Pancreas (tissue), 10 donors: ENCODE measurements around the gene FBN2. TPM values are rescaled to one million over a fixed set of nuclear protein-coding genes. Genes with fewer than 3 reads are reported as not detected.

Source experiments
- ATAC-seq, 4 donors: fragments of 200-7000 bp; cut with Tn5 transposase; one replicate each; pipeline versions ENCODE4 v1.8.0 to v1.9.1; 2020; ENCODE audit warnings: mild to moderate bottlenecking in 4 of 4, moderate library complexity in 4 of 4
- DNase-seq, 6 donors: peaks; one replicate each; pipeline ENCODE4 v3.0.0-alpha.2; 2020
- FAIRE-seq: peaks from 2 replicates; lab custom pipeline; 2012; peaks lifted over from hg19 to GRCh38; lab: Jason Lieb, UNC
- H3K27ac ChIP-seq, 4 donors: fragments of 200-600 bp; sonication (generic); 1 replicate in 3 of 4; 2 replicates in 1 of 4; pipeline versions ENCODE4 v1.5.0 to v1.8.0; 2020
- H3K27me3 ChIP-seq, 4 donors: fragments of 200-600 bp; one replicate each; pipeline ENCODE4 v1.8.0; 2021
- H3K36me3 ChIP-seq, 3 donors: fragments of 200-600 bp; sonication (generic) in 1 of 3; one replicate each; pipeline versions ENCODE4 v1.5.0 to v1.8.0; 2020 to 2021
- H3K4me1 ChIP-seq, 3 donors: fragments of 200-600 bp; one replicate each; pipeline ENCODE4 v1.8.0; 2021
- H3K4me3 ChIP-seq, 4 donors: fragments of 200-600 bp; sonication (generic) in 2 of 4; one replicate each; pipeline versions ENCODE4 v1.5.0 to v1.8.0; 2020 to 2021
- H3K9me3 ChIP-seq, 4 donors: fragments of 200-600 bp; one replicate each; pipeline ENCODE4 v1.8.0; 2021
- WGBS, 2 donors: extraction: QIAGEN DNeasy Blood & Tissue Kit; methylation state at CpG; one replicate each; pipeline ENCODE4 v1.1.7; 2013; 5-methylcytosine and 5-hydroxymethylcytosine counted together
- intact Hi-C, 3 donors: fragments of 100-400 bp; cut with DNase I; formaldehyde crosslinking; loops; one replicate each; pipeline versions ENCODE4 v1.11.1 to v1.14.2; 2022
- polyA plus RNA-seq, 2 donors: library from polyadenylated mRNA; stranded (reverse); fragments of 200-250 nt; gene quantifications; one replicate each; pipeline ENCODE4 v1.2.3, GENCODE V29; 2013
- total RNA-seq, 6 donors: library from RNA; stranded (reverse); fragmentation: NEBNext Ultra II Directional in 4 of 6; extraction: Animal tissue kit (Norgen Biotek cat#: 25700) in 4 of 6; gene quantifications; one replicate each; pipeline versions ENCODE4 v1.2.1 to v1.2.4, GENCODE V29; 2021 to 2023
- TF ChIP-seq, protein P1 (sequence below), 4 donors: fragments of 200-600 bp; sonication (generic) in 3 of 4; IDR thresholded peaks; one replicate each; pipeline versions ENCODE4 v1.5.0 to v1.8.0; 2021; ENCODE audit warnings: antibody characterized with exemption in 4 of 4
- donor health status: healthy with polysubstance abuse.
- donor health status: DM: no; HTN: no; CAD: no; lungs with moderate emphysema.
- donor health status: DM: no; HTN: no; CAD: no.
- donor health status: control.
- donor health status: control.
- donor health status: Bipolar disorder and iron deficiency.
- donor health status: DM: yes; HTN: yes; CAD: no.
- donor health status: DM: no; HTN: no; CAD: no.
- donor health status: DM: no; HTN: no; CAD: no.
- donor health status: DM: yes; HTN: yes; CAD: no.

FBN2 gene
- total and polyA plus RNA-seq, 8 donors: 0.04 to 0.78 (median 0.18) TPM; not detected in 3

DNA sequence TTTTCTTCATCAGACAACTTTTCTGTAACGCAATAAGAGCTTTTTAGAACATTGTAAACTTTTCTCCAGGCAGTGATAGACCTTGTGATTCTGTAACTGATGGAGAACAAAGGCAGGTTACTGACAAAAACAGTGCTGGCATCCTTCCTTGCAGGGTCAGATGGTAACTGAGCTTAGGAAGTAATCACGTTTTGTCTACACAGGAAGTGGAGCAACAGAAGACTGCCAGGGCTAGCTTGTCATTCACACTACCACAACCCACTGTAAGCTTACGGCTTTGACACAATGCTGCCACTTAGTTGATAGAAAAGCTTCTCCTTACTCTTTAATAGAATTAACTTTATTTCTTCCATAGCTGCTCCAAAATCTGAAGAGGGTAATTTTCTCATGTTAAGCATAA, 46.8 kb downstream of the FBN2 start:
- DNase-seq: no peak
- H3K27me3 ChIP-seq: no peaks in the 10 kb centered on the region
- no peak for FAIRE-seq
- 33 to 44% methylated on average over 3 of the region's 3 CpGs for WGBS, 2 donors
- H3K27ac ChIP-seq: no peak overlapping the region
- intact Hi-C loops: loop anchor here in 1 of 3 donors (10.0 kb wide), 1 partner anchor 276 kb away; no protein-coding TSS in a partner anchor
- peaks cover 0 to 4% (median 0%) of the 10 kb centered on the region in 4 donors for H3K9me3 ChIP-seq
- no peaks in the 10 kb centered on the region for H3K4me1 ChIP-seq
- no peak overlapping the region for H3K4me3 ChIP-seq
- no peak for ATAC-seq
- no peaks in the 10 kb centered on the region for H3K36me3 ChIP-seq
- TF ChIP-seq, protein P1, sequence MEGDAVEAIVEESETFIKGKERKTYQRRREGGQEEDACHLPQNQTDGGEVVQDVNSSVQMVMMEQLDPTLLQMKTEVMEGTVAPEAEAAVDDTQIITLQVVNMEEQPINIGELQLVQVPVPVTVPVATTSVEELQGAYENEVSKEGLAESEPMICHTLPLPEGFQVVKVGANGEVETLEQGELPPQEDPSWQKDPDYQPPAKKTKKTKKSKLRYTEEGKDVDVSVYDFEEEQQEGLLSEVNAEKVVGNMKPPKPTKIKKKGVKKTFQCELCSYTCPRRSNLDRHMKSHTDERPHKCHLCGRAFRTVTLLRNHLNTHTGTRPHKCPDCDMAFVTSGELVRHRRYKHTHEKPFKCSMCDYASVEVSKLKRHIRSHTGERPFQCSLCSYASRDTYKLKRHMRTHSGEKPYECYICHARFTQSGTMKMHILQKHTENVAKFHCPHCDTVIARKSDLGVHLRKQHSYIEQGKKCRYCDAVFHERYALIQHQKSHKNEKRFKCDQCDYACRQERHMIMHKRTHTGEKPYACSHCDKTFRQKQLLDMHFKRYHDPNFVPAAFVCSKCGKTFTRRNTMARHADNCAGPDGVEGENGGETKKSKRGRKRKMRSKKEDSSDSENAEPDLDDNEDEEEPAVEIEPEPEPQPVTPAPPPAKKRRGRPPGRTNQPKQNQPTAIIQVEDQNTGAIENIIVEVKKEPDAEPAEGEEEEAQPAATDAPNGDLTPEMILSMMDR (IDR thresholded peaks at IDR 0.05): no peak

DNA sequence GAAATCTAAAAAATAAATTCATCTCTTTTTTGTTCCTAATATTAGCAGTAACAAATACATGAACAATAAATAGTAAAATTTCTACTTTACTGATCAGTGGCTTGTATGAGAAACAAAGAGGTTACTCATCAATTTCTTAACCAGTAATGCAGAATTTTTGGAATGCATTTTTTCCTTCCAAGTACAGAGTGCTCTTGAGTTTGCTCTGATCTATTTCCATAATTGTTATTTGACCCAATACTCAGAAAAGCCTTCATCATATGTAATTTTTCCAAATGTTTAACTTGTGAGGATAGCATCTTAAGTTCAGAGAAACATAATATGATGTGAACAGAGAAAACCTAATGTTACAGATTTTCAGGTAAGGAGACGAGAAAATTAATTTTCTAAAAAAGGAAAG, 47.3 kb downstream of the FBN2 start:
- 41 to 53% methylated on average over 1 of the region's 1 CpG for WGBS, 2 donors
- FAIRE-seq (no peak), DNase-seq (no peak), ATAC-seq (no peak)
- no peaks in the 10 kb centered on the region for H3K27me3 ChIP-seq
- H3K27ac ChIP-seq: no peak overlapping the region
- H3K36me3 ChIP-seq: no peaks in the 10 kb centered on the region
- intact Hi-C loops: loop anchor here in 1 of 3 donors (10.0 kb wide), 1 partner anchor 276 kb away; no protein-coding TSS in a partner anchor
- TF ChIP-seq, protein P1 (IDR thresholded peaks at IDR 0.05): no peak
- peaks cover 0 to 4% (median 0%) of the 10 kb centered on the region in 4 donors for H3K9me3 ChIP-seq
- no peak overlapping the region for H3K4me3 ChIP-seq
- H3K4me1 ChIP-seq: no peaks in the 10 kb centered on the region

DNA sequence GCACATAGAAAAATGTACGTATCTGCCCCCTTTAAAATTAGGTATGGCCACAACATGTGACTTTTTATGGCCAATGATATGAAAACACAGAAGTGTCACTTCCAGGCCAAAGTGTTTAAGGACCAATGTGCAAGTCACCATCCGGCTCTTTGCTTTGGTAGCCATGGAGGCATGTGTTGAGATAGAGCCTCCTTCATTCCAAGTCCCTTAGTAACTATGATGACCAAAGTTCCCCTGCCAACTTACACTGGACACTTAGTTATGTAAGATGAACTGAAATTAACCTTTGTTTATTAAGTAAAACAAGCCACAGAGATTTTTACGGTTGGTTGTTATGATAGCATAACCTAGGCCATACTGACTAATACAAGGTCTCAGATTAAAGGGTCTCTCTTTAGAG, 51.0 kb downstream of the FBN2 start:
- intact Hi-C loops: no loop called here
- ATAC-seq (no peak), DNase-seq (no peak), FAIRE-seq (no peak)
- H3K9me3 ChIP-seq: no peaks in the 10 kb centered on the region
- TF ChIP-seq, protein P1 (IDR thresholded peaks at IDR 0.05): no peak
- 84 to 89% methylated on average over 3 of the region's 3 CpGs for WGBS, 2 donors
- H3K4me3 ChIP-seq: no peak overlapping the region
- H3K36me3 ChIP-seq: no peaks in the 10 kb centered on the region
- no peak overlapping the region for H3K27ac ChIP-seq
- no peaks in the 10 kb centered on the region for H3K4me1 ChIP-seq
- H3K27me3 ChIP-seq: no peaks in the 10 kb centered on the region

DNA sequence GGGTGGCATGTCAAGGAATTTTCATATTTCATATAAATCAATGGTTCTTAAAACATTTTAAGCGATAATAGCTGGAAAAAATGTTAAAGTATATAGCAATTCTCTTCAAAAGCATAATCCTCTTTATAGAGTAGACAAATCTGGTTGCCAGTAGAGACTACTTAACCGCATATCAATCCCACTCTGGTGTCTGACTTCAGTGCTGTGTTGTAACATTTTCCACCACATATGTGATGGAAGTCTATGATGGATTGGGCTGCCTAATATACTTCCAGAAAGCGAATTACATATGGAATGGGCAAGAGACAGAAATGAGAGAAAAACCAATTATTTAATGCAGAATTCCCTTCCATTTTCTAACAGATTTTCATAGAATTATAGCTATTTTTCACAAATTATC, 54.3 kb downstream of the FBN2 start:
- FAIRE-seq: no peak
- no peak for ATAC-seq
- Histone ChIP-seq H3K4me1 (no peaks in the 10 kb centered on the region), H3K4me3 (no peak overlapping the region), H3K27me3 (no peaks in the 10 kb centered on the region), H3K36me3 (no peaks in the 10 kb centered on the region), H3K27ac (no peak overlapping the region), H3K9me3 (no peaks in the 10 kb centered on the region)
- 70 to 86% methylated on average over 3 of the region's 3 CpGs for WGBS, 2 donors
- TF ChIP-seq, protein P1 (IDR thresholded peaks at IDR 0.05): no peak
- intact Hi-C loops: no loop called here
- no peak for DNase-seq

- TF ChIP-seq, protein P1 (IDR thresholded peaks at IDR 0.05): no peak
- FAIRE-seq (no peak), DNase-seq (no peak), ATAC-seq (no peak)
- no peaks in the 10 kb centered on the region for H3K27me3 ChIP-seq
- no peak overlapping the region for H3K27ac ChIP-seq
- no peaks in the 10 kb centered on the region for H3K36me3 ChIP-seq
- WGBS, 2 donors: 63 to 74% methylated on average over 5 of the region's 5 CpGs
- no peaks in the 10 kb centered on the region for H3K4me1 ChIP-seq
- H3K9me3 ChIP-seq: no peaks in the 10 kb centered on the region
- H3K4me3 ChIP-seq: no peak overlapping the region
- intact Hi-C loops: no loop called here
These were observed 57.0 kb downstream of the FBN2 start for GRCh38 chr5:128480906-128481633.
